Ascending aorta (tissue), 2 donors: ENCODE data around the gene SNX30. TPM values are rescaled to one million over a fixed set of nuclear protein-coding genes. Genes with fewer than 3 reads are reported as not detected.

ENCODE experiments used
- DNase-seq, 2 donors: peaks; one replicate each; pipeline ENCODE4 v3.0.0-alpha.2; 2019; ENCODE audit warnings: low spot score in 2 of 2
- H3K27ac ChIP-seq, 2 donors: fragments of 200-600 bp; sonication (generic); one replicate each; pipeline ENCODE4 v1.5.1; 2016 to 2017; ENCODE audit warnings: mild to moderate bottlenecking in 1 of 2
- H3K27me3 ChIP-seq: fragments of 200-600 bp; sonication (generic); one replicate; pipeline ENCODE4 v1.5.1; 2017
- H3K36me3 ChIP-seq, 2 donors: fragments of 200-600 bp; sonication (generic); one replicate each; pipeline ENCODE4 v1.5.1; 2016
- H3K4me1 ChIP-seq, 2 donors: fragments of 200-600 bp; sonication (generic); one replicate each; pipeline ENCODE4 v1.5.1; 2016 to 2017; ENCODE audit warnings: mild to moderate bottlenecking in 1 of 2
- H3K4me3 ChIP-seq, 2 donors: fragments of 200-600 bp; sonication (generic); one replicate each; pipeline ENCODE4 v1.5.1; 2016 to 2017; ENCODE audit warnings: mild to moderate bottlenecking in 1 of 2
- H3K9me3 ChIP-seq, 2 donors: fragments of 200-600 bp; sonication (generic); one replicate each; pipeline ENCODE4 v1.5.1; 2016
- intact Hi-C: fragments of 100-400 bp; cut with DNase I; formaldehyde crosslinking; loops from one replicate; pipeline ENCODE4 v1.15.1; 2023
- total RNA-seq: library from RNA; depleted of rRNA; stranded (reverse); fragments of >200 nt; gene quantifications from one replicate; pipeline ENCODE4 v1.1.0, GENCODE V29; 2016
- TF ChIP-seq, protein P1 (sequence below), 3 experiments: fragments of 200-600 bp in 2 of 3; fragments of 450-650 bp in 1 of 3; sonication (generic) in 2 of 3; IDR thresholded peaks; one replicate each; pipeline ENCODE4 v1.5.1; 2016 to 2019; ENCODE audit warnings: antibody characterized with exemption in 3 of 3, mild to moderate bottlenecking in 1 of 3, moderate library complexity in 1 of 3

The SNX30 gene
- total RNA-seq, 1 donor from 2014 or later, result 4.7 TPM

GRCh38 chr9:112866662-112867274 lies 116.2 kb downstream of the SNX30 start:
- DNase-seq, result no peak
- TF ChIP-seq, protein P1, sequence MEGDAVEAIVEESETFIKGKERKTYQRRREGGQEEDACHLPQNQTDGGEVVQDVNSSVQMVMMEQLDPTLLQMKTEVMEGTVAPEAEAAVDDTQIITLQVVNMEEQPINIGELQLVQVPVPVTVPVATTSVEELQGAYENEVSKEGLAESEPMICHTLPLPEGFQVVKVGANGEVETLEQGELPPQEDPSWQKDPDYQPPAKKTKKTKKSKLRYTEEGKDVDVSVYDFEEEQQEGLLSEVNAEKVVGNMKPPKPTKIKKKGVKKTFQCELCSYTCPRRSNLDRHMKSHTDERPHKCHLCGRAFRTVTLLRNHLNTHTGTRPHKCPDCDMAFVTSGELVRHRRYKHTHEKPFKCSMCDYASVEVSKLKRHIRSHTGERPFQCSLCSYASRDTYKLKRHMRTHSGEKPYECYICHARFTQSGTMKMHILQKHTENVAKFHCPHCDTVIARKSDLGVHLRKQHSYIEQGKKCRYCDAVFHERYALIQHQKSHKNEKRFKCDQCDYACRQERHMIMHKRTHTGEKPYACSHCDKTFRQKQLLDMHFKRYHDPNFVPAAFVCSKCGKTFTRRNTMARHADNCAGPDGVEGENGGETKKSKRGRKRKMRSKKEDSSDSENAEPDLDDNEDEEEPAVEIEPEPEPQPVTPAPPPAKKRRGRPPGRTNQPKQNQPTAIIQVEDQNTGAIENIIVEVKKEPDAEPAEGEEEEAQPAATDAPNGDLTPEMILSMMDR (IDR thresholded peaks at IDR 0.05), result no peak
- Histone ChIP-seq H3K4me1 (no peaks in the 10 kb centered on the region), H3K36me3 (peaks cover 12 to 20% of the 10 kb centered on the region in 2 donors), H3K4me3 (no peak overlapping the region), H3K9me3 (no peaks in the 10 kb centered on the region), H3K27me3 (no peaks in the 10 kb centered on the region), H3K27ac (no peak overlapping the region)
- intact Hi-C loops, result no loop called here

DNA sequence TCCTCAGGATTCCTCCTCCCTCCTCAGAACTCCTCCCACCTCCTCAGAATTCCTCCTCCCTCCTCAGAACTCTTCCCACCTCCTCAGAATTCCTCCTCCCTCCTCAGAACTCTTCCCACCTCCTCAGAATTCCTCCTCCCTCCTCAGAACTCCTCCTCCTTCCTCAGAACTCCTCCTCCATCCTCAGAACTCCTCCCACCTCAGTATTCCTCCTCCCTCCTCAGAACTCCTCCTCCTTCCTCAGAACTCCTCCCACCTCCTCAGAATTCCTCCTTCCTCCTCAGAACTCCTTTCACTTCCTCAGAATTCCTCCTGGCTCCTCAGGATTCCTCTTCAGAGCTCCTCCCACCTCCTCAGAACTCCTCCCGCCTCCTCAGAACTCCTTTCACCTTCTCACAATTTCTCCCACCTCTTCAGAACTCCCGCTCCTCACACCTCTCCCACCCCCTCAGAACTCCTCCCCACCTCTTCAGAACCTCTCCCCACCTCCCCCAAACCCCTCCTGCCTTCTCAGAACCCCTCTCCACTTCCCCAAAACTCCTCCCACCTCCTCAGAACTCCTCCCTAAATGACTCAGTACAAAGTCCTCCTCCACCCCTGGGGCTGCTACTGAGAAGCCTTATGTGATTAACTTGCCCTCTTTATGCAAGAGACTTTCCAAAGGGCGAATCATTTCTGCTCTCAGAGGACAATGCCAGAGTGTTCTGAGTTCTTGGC lies 116.9 kb downstream of the SNX30 start:
- no peaks in the 10 kb centered on the region for H3K27me3 ChIP-seq
- H3K9me3 ChIP-seq, result no peaks in the 10 kb centered on the region
- TF ChIP-seq, protein P1 (IDR thresholded peaks at IDR 0.05), result no peak
- intact Hi-C loops, result no loop called here
- no peak overlapping the region for H3K4me3 ChIP-seq
- no peak overlapping the region for H3K27ac ChIP-seq
- H3K4me1 ChIP-seq, result no peaks in the 10 kb centered on the region
- DNase-seq, result no peak
- H3K36me3 ChIP-seq, result peaks cover 12 to 20% of the 10 kb centered on the region in 2 donors

DNA sequence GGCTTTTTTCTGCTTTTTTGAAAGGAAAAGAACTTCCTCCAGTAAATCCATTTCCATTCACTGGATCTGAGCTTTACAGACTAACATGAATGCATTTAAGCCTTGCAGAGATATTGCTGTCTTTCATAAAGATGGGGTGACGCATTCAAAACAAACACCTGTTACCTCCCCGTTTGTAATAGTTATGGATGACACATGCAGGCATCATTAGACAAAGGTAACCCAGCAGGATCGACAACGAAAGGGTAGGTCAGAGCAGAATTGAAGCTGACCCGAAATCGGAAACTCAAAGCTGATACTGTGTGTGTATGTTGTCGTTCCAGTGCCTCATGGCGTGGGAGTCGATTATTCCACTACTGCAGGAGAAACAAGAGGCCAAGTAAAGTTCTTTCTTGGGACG lies 117.9 kb downstream of the SNX30 start:
- no peak for DNase-seq
- no peak overlapping the region for H3K27ac ChIP-seq
- intact Hi-C loops, result no loop called here
- TF ChIP-seq, protein P1 (IDR thresholded peaks at IDR 0.05), result no peak
- H3K9me3 ChIP-seq, result no peaks in the 10 kb centered on the region
- peaks cover 12 to 20% of the 10 kb centered on the region in 2 donors for H3K36me3 ChIP-seq
- H3K27me3 ChIP-seq, result no peaks in the 10 kb centered on the region
- H3K4me3 ChIP-seq, result no peak overlapping the region
- no peaks in the 10 kb centered on the region for H3K4me1 ChIP-seq

DNA sequence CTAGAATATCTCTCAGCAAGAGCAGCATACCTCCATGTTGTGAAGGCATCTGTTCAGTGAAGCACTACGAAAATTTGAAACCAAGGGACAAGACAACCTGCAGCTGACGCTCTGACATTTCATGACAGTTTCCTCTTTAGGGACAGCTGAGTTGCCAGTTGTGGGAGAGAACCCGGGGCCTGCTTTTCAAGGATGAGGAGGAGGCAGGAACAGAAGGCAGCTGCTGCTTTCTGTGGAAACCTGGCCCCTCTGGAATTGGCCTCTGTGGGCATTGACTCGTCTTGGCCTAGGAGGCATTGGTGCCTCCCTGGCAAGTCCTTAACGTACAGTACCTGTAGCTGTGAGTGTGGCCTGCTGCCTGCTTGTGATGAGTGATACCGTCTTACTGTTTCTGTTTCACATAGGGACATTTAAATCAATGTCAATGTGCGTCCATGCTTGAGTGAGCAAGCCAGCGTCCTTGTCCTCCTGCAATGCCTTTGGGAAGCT lies 118.5 kb downstream of the SNX30 start:
- TF ChIP-seq, protein P1 (IDR thresholded peaks at IDR 0.05), result no peak
- no peak for DNase-seq
- intact Hi-C loops, result no loop called here
- no peaks in the 10 kb centered on the region for H3K4me1 ChIP-seq
- no peaks in the 10 kb centered on the region for H3K27me3 ChIP-seq
- no peak overlapping the region for H3K4me3 ChIP-seq
- H3K36me3 ChIP-seq, result peaks cover 12 to 18% of the 10 kb centered on the region in 2 donors
- no peaks in the 10 kb centered on the region for H3K9me3 ChIP-seq
- no peak overlapping the region for H3K27ac ChIP-seq

- TF ChIP-seq, protein P1 (IDR thresholded peaks at IDR 0.05), result no peak
- H3K27ac ChIP-seq, result no peak overlapping the region
- intact Hi-C loops, result no loop called here
- no peak overlapping the region for H3K4me3 ChIP-seq
- H3K4me1 ChIP-seq, result no peaks in the 10 kb centered on the region
- H3K9me3 ChIP-seq, result no peaks in the 10 kb centered on the region
- no peaks in the 10 kb centered on the region for H3K27me3 ChIP-seq
- peaks cover 12 to 14% of the 10 kb centered on the region in 2 donors for H3K36me3 ChIP-seq
- DNase-seq, result no peak
Measured at GRCh38 chr9:112869917-112870316, 119.4 kb downstream of the SNX30 start.
